ENCODE measurements around the gene TREML1. TPM values are rescaled to one million over a fixed set of nuclear protein-coding genes. Genes with fewer than 3 reads are reported as not detected.

Gene TREML1
- polyA plus RNA-seq, 3 donors = 0.65 to 3.6 (median 2.6) TPM

GRCh38 chr6:41194386-41194785 is 40.2 kb upstream of the TREML1 start:
- H3K9me3 Mint-ChIP-seq = peaks cover 9 to 14% (median 10%) of the 10 kb centered on the region in 7 donors
- H3K27ac Mint-ChIP-seq = peak overlapping the region in 2 of 7 donors; percentile 51 to 60
- intact Hi-C loops (cut with micrococcal nuclease) = no loop called here
- no peak overlapping the region for H3K9ac ChIP-seq (ENCODE audit: insufficient read depth, low read length, poor library complexity, severe bottlenecking)
- H3K9me3 ChIP-seq (replicated peaks in 1 of 2; ENCODE audit: control insufficient read depth in 1 of 2, insufficient read depth in 1 of 2, low read length in 2 of 2) = peaks cover 13% of the 10 kb centered on the region in 2 donors
- H3K4me2 ChIP-seq (replicated peaks; ENCODE audit: extremely low read depth, low read length, poor library complexity, severe bottlenecking) = no peak overlapping the region
- H3K27me3 ChIP-seq (ENCODE audit: control insufficient read depth in 2 of 2, insufficient read depth in 2 of 2, low read length in 2 of 2) = no peaks in the 10 kb centered on the region
- H3K27me3 Mint-ChIP-seq (ENCODE audit: low read depth in 3 of 3) = peaks cover 0 to 8% (median 1%) of the 10 kb centered on the region in 3 donors
- peaks cover 24 to 34% of the 10 kb centered on the region in 2 donors for H3K36me3 Mint-ChIP-seq
- no peak for DNase-seq
- WGBS (ENCODE audit: insufficient coverage) = 97% methylated on average over 3 of the region's 3 CpGs
- H3K4me1 ChIP-seq (ENCODE audit: control insufficient read depth in 1 of 2, insufficient read depth in 2 of 2, low read length in 2 of 2) = peaks cover 21 to 23% of the 10 kb centered on the region in 2 donors
- no peak overlapping the region for H3K4me3 Mint-ChIP-seq
- no peak overlapping the region for H2AFZ ChIP-seq (ENCODE audit: insufficient read depth, low read depth, low read length, poor library complexity, severe bottlenecking)
- peaks cover 36% of the 10 kb centered on the region for H3K4me1 Mint-ChIP-seq
- H4K20me1 ChIP-seq (ENCODE audit: insufficient read depth, low read length) = no peaks in the 10 kb centered on the region
- H3K36me3 ChIP-seq (replicated peaks in 1 of 2; ENCODE audit: control insufficient read depth in 1 of 2, insufficient read depth in 2 of 2, low read length in 2 of 2) = no peaks in the 10 kb centered on the region
- H3K4me3 ChIP-seq (replicated peaks in 1 of 3; ENCODE audit: low read depth in 2 of 3, low read length in 3 of 3) = no peak overlapping the region
- TF ChIP-seq CTCF (IDR thresholded peaks at IDR 0.05) = no peak
- H3K27ac ChIP-seq (ENCODE audit: low read depth in 1 of 2, low read length in 2 of 2) = no peak overlapping the region
- H3K79me2 ChIP-seq (ENCODE audit: insufficient read depth, low read length) = no peaks in the 10 kb centered on the region

GRCh38 chr6:41193884-41194283 is 39.7 kb upstream of the TREML1 start:
- H3K4me1 ChIP-seq (ENCODE audit: control insufficient read depth in 1 of 2, insufficient read depth in 2 of 2, low read length in 2 of 2) = peaks cover 16 to 19% of the 10 kb centered on the region in 2 donors
- Mint-ChIP-seq H3K9me3 (peaks cover 11 to 17% (median 13%) of the 10 kb centered on the region in 7 donors), H3K4me1 (peaks cover 31% of the 10 kb centered on the region), H3K4me3 (no peak overlapping the region), H3K27ac (no peak overlapping the region), H3K36me3 (peaks cover 24 to 34% of the 10 kb centered on the region in 2 donors), H3K27me3 (ENCODE audit: low read depth in 3 of 3) (peaks cover 0 to 7% (median 1%) of the 10 kb centered on the region in 3 donors)
- WGBS (ENCODE audit: insufficient coverage) = 85% methylated on average over 2 of the region's 5 CpGs
- no peak for TF ChIP-seq CTCF (IDR thresholded peaks at IDR 0.05)
- H4K20me1 ChIP-seq (ENCODE audit: insufficient read depth, low read length) = no peaks in the 10 kb centered on the region
- H3K9me3 ChIP-seq (replicated peaks in 1 of 2; ENCODE audit: control insufficient read depth in 1 of 2, insufficient read depth in 1 of 2, low read length in 2 of 2) = peaks cover 14 to 15% of the 10 kb centered on the region in 2 donors
- H3K79me2 ChIP-seq (ENCODE audit: insufficient read depth, low read length) = no peaks in the 10 kb centered on the region
- no peaks in the 10 kb centered on the region for H3K36me3 ChIP-seq (replicated peaks in 1 of 2; ENCODE audit: control insufficient read depth in 1 of 2, insufficient read depth in 2 of 2, low read length in 2 of 2)
- H2AFZ ChIP-seq (ENCODE audit: insufficient read depth, low read depth, low read length, poor library complexity, severe bottlenecking) = no peak overlapping the region
- no peak overlapping the region for H3K4me3 ChIP-seq (replicated peaks in 1 of 3; ENCODE audit: low read depth in 2 of 3, low read length in 3 of 3)
- no peaks in the 10 kb centered on the region for H3K27me3 ChIP-seq (ENCODE audit: control insufficient read depth in 2 of 2, insufficient read depth in 2 of 2, low read length in 2 of 2)
- no peak overlapping the region for H3K27ac ChIP-seq (ENCODE audit: low read depth in 1 of 2, low read length in 2 of 2)
- DNase-seq = no peak
- no peak overlapping the region for H3K4me2 ChIP-seq (replicated peaks; ENCODE audit: extremely low read depth, low read length, poor library complexity, severe bottlenecking)
- intact Hi-C loops (cut with micrococcal nuclease) = no loop called here
- no peak overlapping the region for H3K9ac ChIP-seq (ENCODE audit: insufficient read depth, low read length, poor library complexity, severe bottlenecking)
